Caco-2 (cell line): ENCODE data around the gene TOX3. TPM values are rescaled to one million over a fixed set of nuclear protein-coding genes. Genes with fewer than 3 reads are reported as not detected.

ENCODE experiments used
- BruUV-seq: library from RNA; stranded (reverse); fragments of 400-500 nt; replicated peaks from 2 replicates; lab custom pipeline; 2021; lab: Mats Ljungman, UMichigan
- CTCF ChIA-PET: fragments of 300-600 bp; sonication (Branson Sonifier 250); formaldehyde crosslinking; loops from one replicate; lab custom pipeline; 2022; ENCODE audit warnings: antibody characterized with exemption; lab: Charles Lee
- POLR2A ChIA-PET: fragments of 300-600 bp; sonication (Branson Sonifier 250); formaldehyde crosslinking; loops from one replicate; lab custom pipeline; 2022; ENCODE audit warnings: antibody characterized with exemption; lab: Charles Lee
- DNase-seq, 2 experiments: peaks; one replicate each; pipeline versions ENCODE4 v3.0.0 to v3.0.0-alpha.2; 2020 to 2022
- H3K27me3 ChIP-seq: replicated peaks from 2 replicates; pipeline ENCODE4 v1.6.0; 2011; ENCODE audit warnings: low read length; ENCODE audit not compliant: control insufficient read depth, insufficient read depth
- H3K36me3 ChIP-seq: 2 replicates; pipeline ENCODE4 v1.5.1; 2011; ENCODE audit warnings: low read length; ENCODE audit not compliant: control insufficient read depth, insufficient read depth
- H3K4me1 ChIP-seq: fragments of 250-450 bp; sonication (Bioruptor Pico); 2 replicates; pipeline ENCODE4 v1.5.1; 2020; ENCODE audit warnings: mild to moderate bottlenecking
- H3K4me3 ChIP-seq: 2 replicates; pipeline ENCODE4 v1.5.1; 2011; ENCODE audit warnings: low read depth, mild to moderate bottlenecking, control low read depth, low read length
- H3K9me3 ChIP-seq: fragments of 250-450 bp; sonication (Bioruptor Pico); 2 replicates; pipeline ENCODE4 v1.5.1; 2020; ENCODE audit warnings: mild to moderate bottlenecking, moderate library complexity
- H3K27ac Mint-ChIP-seq: one replicate; pipeline ENCODE4 v1.8.0; 2022; ENCODE audit warnings: mixed read lengths; ENCODE audit not compliant: unreplicated experiment
- H3K27me3 Mint-ChIP-seq: one replicate; pipeline ENCODE4 v1.8.0; 2022; ENCODE audit warnings: mixed read lengths; ENCODE audit not compliant: insufficient read depth, unreplicated experiment
- H3K36me3 Mint-ChIP-seq: one replicate; pipeline ENCODE4 v1.8.0; 2022; ENCODE audit warnings: mild to moderate bottlenecking, mixed read lengths; ENCODE audit not compliant: insufficient read depth, unreplicated experiment
- H3K4me1 Mint-ChIP-seq: one replicate; pipeline ENCODE4 v1.8.0; 2022; ENCODE audit warnings: low read depth, mixed read lengths; ENCODE audit not compliant: unreplicated experiment
- H3K4me3 Mint-ChIP-seq: one replicate; pipeline ENCODE4 v1.8.0; 2022; ENCODE audit warnings: mild to moderate bottlenecking, moderate library complexity, mixed read lengths; ENCODE audit not compliant: unreplicated experiment
- H3K9me3 Mint-ChIP-seq: one replicate; pipeline ENCODE4 v1.8.0; 2022; ENCODE audit warnings: mixed read lengths; ENCODE audit not compliant: unreplicated experiment
- intact Hi-C: fragments of 100-400 bp; cut with micrococcal nuclease; formaldehyde crosslinking; loops from one replicate; pipeline ENCODE4 v1.10.0; 2022; ENCODE audit not compliant: unreplicated experiment
- total RNA-seq: library from RNA; stranded (reverse); gene quantifications from 2 replicates; pipeline ENCODE4 v1.2.3, GENCODE V29; 2022
- TF ChIP-seq, protein P1 (sequence below), 2 experiments: fragments of 200-600 bp in 1 of 2; IDR thresholded peaks; 1 replicate in 1 of 2; 2 replicates in 1 of 2; pipeline versions ENCODE4 v1.5.1 to v1.8.0; 2011 to 2022; ENCODE audit warnings: antibody characterized with exemption in 1 of 2, control low read depth in 1 of 2, inconsistent platforms in 1 of 2, low read depth in 1 of 2, low read length in 1 of 2, mild to moderate bottlenecking in 1 of 2, moderate library complexity in 1 of 2; ENCODE audit not compliant: insufficient read depth in 1 of 2, severe bottlenecking in 1 of 2, unreplicated experiment in 1 of 2

Gene TOX3
- total RNA-seq, 1 experiment from 2014 or later, result 3.6 TPM

DNA sequence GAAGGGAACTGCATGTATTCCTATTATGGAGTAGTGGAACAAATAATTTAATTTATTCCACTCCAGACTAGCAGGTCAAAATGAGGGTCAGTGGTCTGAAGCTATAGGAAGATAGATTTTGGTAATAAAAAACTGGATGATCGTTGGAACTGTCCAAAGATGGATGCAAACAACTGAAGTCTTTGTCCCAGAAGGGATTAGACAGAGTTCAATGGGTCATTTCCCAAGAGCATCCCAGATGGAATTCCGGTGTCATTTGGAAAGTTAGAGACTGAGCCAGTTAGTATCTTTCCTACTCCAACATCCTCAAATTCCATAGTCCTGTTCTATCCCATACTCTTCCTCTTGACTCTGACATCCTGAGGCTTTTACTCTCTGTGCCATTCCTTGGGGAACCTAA, 22.8 kb upstream of the TOX3 start:
- BruUV-seq, result no TSS peak
- no peaks in the 10 kb centered on the region for H3K36me3 Mint-ChIP-seq
- Histone ChIP-seq H3K4me1 (peaks cover 33% of the 10 kb centered on the region), H3K36me3 (no peaks in the 10 kb centered on the region), H3K4me3 (no peak overlapping the region), H3K9me3 (no peaks in the 10 kb centered on the region), H3K27me3 (no peaks in the 10 kb centered on the region)
- H3K9me3 Mint-ChIP-seq, result peaks cover 15% of the 10 kb centered on the region
- intact Hi-C loops, result loop anchor here (10.0 kb wide), 1 partner anchor 115 kb away; no protein-coding TSS in a partner anchor
- CTCF ChIA-PET, result no interaction called here
- TF ChIP-seq, protein P1, sequence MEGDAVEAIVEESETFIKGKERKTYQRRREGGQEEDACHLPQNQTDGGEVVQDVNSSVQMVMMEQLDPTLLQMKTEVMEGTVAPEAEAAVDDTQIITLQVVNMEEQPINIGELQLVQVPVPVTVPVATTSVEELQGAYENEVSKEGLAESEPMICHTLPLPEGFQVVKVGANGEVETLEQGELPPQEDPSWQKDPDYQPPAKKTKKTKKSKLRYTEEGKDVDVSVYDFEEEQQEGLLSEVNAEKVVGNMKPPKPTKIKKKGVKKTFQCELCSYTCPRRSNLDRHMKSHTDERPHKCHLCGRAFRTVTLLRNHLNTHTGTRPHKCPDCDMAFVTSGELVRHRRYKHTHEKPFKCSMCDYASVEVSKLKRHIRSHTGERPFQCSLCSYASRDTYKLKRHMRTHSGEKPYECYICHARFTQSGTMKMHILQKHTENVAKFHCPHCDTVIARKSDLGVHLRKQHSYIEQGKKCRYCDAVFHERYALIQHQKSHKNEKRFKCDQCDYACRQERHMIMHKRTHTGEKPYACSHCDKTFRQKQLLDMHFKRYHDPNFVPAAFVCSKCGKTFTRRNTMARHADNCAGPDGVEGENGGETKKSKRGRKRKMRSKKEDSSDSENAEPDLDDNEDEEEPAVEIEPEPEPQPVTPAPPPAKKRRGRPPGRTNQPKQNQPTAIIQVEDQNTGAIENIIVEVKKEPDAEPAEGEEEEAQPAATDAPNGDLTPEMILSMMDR (IDR thresholded peaks at IDR 0.05; ENCODE audit: insufficient read depth in 1 of 2, low read depth in 1 of 2, low read length in 1 of 2, severe bottlenecking in 1 of 2, unreplicated experiment in 1 of 2), result no peak
- no peak for DNase-seq
- no peaks in the 10 kb centered on the region for H3K27me3 Mint-ChIP-seq
- POLR2A ChIA-PET, result no interaction called here
- no peak overlapping the region for H3K27ac Mint-ChIP-seq
- H3K4me3 Mint-ChIP-seq, result no peak overlapping the region
- H3K4me1 Mint-ChIP-seq, result peaks cover 23% of the 10 kb centered on the region

DNA sequence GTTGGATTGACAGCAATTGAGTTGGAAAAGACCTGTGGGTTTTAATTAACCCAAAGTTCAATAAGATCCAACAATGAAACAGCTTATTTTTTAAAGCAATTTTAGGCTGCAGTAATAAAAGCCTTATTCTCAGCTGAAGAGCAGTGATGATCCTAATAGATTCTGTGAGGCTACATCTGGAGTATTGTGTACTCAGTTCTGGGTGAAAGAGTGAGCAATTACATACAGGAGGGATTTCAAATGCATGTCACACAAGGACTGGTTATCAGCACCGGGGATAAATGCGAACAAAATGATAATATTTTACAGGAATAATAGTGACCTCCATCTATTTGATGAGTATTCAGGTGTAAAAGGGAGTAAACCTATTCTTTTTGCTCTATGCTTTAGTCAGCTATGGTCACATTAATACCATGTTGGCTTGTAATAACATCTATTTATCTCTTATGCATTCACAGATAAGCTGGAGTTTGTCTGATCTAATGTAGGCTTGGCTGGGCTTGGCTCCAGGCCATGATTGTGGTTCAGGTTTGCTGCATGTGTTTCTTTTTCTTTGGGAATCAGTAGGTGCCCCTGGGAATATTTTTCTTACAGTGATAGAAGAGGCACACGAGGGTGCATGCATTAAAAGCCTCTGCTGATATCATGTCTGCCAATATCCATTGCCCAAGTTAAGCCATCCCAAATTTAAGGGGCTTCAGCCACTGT, 22.2 kb upstream of the TOX3 start:
- CTCF ChIA-PET, result no interaction called here
- H3K4me1 Mint-ChIP-seq, result peaks cover 25% of the 10 kb centered on the region

DNA sequence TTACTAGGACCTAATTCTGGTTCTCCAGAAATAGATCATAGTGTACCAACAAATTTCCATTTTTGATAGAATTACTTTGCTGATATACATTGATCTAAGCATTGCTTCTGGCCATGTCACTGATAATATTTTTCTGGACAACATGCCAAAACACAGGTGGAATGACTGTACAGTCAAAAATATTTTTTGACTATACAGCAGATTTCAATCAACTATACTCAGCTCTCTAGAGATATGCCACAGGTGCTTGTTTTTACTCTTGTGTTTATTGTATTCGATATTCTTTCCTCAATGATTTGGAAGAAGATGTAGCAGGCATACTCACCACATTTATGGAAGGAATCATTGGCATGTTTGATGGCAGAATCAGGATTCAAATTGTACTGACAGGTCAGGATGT, 21.6 kb upstream of the TOX3 start:
- Mint-ChIP-seq H3K9me3 (peaks cover 15% of the 10 kb centered on the region), H3K27ac (no peak overlapping the region), H3K36me3 (no peaks in the 10 kb centered on the region), H3K27me3 (no peaks in the 10 kb centered on the region), H3K4me3 (no peak overlapping the region), H3K4me1 (peaks cover 31% of the 10 kb centered on the region)
- ChIA-PET POLR2A (no interaction called here), CTCF (no interaction called here)
- Histone ChIP-seq H3K4me3 (no peak overlapping the region), H3K27me3 (no peaks in the 10 kb centered on the region), H3K9me3 (no peaks in the 10 kb centered on the region), H3K36me3 (no peaks in the 10 kb centered on the region), H3K4me1 (peaks cover 30% of the 10 kb centered on the region)
- intact Hi-C loops, result no loop called here
- BruUV-seq, result no TSS peak
- DNase-seq, result no peak
- TF ChIP-seq, protein P1 (IDR thresholded peaks at IDR 0.05; ENCODE audit: insufficient read depth in 1 of 2, low read depth in 1 of 2, low read length in 1 of 2, severe bottlenecking in 1 of 2, unreplicated experiment in 1 of 2), result no peak

More for the DNA sequence above, 22.2 kb upstream of the TOX3 start:
- no peak overlapping the region for H3K27ac Mint-ChIP-seq
- no peak overlapping the region for H3K4me3 Mint-ChIP-seq
- Histone ChIP-seq H3K4me3 (no peak overlapping the region), H3K4me1 (peaks cover 34% of the 10 kb centered on the region), H3K36me3 (no peaks in the 10 kb centered on the region), H3K9me3 (no peaks in the 10 kb centered on the region), H3K27me3 (no peaks in the 10 kb centered on the region)
- BruUV-seq, result no TSS peak
- DNase-seq, result no peak
- POLR2A ChIA-PET, result no interaction called here
- H3K27me3 Mint-ChIP-seq, result no peaks in the 10 kb centered on the region
- TF ChIP-seq, protein P1 (IDR thresholded peaks at IDR 0.05; ENCODE audit: insufficient read depth in 1 of 2, low read depth in 1 of 2, low read length in 1 of 2, severe bottlenecking in 1 of 2, unreplicated experiment in 1 of 2), result no peak
- intact Hi-C loops, result no loop called here
- H3K9me3 Mint-ChIP-seq, result peaks cover 15% of the 10 kb centered on the region
- no peaks in the 10 kb centered on the region for H3K36me3 Mint-ChIP-seq
